Measurements from ENCODE around the gene YWHAE. TPM values are rescaled to one million over a fixed set of nuclear protein-coding genes. Genes with fewer than 3 reads are reported as not detected.
"Not testable (repeated sequence)": the region's sequence is repeated elsewhere in the genome, so short reads cannot be mapped to it uniquely, and the experiment has no call there.

Gene YWHAE
- 10 to 100 TPM; 45.9 to 53.5 (median 48.4) TPM for polyA plus RNA-seq

DNA sequence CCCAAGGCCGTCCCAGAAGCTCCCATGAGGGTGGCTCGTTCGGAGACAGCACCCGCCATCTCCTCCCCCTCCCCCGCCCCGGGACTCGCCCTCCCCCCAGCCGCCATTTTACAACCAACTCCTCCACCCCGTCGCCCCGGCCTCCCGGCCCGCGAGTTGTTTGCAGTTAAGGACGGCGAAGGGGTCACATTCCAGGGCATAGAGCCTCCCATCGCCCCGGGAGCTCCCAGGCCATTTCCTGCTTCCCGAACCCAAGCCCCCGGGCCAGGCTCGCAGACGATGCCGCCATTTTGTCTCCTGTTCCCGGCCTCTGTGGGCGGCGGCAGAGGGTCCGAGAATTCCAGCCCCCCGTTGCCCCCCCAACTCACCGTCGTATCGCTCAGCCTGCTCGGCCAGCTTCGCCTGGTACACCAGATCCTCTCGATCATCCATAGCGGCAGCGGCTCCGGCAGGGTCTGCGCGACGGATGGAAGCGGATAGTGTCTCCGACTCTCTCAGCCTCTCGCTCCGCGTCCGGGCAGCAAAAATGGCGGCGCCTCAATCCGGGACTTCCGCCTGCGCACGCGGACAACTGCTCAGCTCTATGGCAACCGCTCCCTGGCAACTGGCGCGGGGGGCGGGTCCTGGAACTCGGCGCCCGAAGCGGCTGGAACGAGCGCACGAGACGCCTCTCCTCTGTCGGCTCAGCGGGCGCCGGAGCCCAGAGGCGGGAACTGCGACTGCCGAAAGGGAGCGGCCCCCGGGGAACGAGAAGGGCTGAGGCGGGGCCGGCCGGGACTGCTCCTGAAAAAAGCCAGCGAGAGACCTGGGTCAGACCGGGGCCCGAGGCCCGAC lies at the start of gene YWHAE:
Gene YWHAE, minus strand, starts transcription at position 544 of the 834 bp plus-strand sequence. Its CDS starts 112 bp downstream, at position 432.
- Mint-ChIP-seq H3K27me3 (ENCODE audit: low read depth in 3 of 3) (peaks cover 9 to 17% (median 9%) of the 10 kb centered on the region in 3 donors), H3K36me3 (no peaks in the 10 kb centered on the region), H3K4me1 (peaks cover 38 to 41% of the 10 kb centered on the region in 2 donors), H3K4me3 (peak within 1 kb of the TSS; percentile 99 to 100 (median 99)), H3K9me3 (no peaks in the 10 kb centered on the region), H3K27ac (peak within 1 kb of the TSS; percentile 96 to 99 (median 98))
- peak; percentile 91 to 92 (median 92) for DNase-seq

DNA sequence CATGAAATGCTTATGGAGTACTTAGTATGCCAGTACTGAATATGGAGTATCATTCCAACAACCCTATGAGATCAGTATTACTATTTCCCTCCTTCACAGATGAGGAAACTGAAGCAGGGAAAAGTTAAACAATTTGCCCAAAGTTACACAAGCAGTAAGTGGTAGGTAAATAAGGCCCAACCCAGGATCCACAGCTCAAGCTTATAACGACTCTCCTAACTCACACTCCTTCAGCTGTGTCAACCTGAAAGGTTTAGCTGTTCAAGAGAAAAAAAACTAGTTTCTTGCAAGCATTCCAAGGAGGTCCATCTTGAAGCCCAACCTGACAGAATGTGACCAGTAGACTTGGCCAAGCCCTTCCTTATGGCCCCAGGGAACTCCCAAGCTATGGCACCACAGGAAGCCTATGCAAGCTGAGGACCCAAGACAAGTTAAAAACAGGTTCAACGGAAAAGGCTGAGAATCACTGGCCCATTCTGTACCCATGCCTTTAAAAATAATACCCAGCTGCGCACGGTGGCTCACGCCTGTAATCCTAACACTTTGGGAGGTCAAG lies 49.5 kb upstream of the YWHAE start:
- H3K9me3 Mint-ChIP-seq, result no peaks in the 10 kb centered on the region
- no peak overlapping the region for H3K4me3 Mint-ChIP-seq
- peaks cover 55 to 69% of the 10 kb centered on the region in 2 donors for H3K4me1 Mint-ChIP-seq
- H3K36me3 Mint-ChIP-seq, result peaks cover 0 to 4% (median 2%) of the 10 kb centered on the region in 3 donors
- H3K27ac Mint-ChIP-seq, result peak overlapping the region in 1 of 6 donors; percentile 22
- DNase-seq, result no peak
- peaks cover 0 to 2% (median 0%) of the 10 kb centered on the region in 3 donors for H3K27me3 Mint-ChIP-seq (ENCODE audit: low read depth in 3 of 3)

DNA sequence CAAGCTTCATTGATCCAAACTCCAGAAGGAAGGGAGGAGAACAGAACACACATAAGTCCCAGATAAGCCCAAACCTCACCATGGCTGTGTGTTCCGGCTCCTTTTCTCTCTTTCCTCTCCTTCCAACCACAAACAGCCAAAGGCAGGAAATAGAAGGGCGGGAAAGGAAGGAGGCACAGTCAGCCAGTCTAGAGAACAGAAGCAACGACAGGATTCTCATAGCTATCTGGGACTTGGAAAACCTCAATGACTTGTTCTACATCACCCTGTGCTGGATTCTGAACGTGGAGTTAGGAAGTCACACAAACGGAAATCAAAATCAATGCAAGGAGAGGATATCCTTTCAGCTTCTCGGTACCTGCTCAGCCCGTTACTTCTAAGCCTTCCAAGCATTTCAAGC lies 47.0 kb upstream of the YWHAE start:
- Mint-ChIP-seq H3K4me1 (peaks cover 37 to 45% of the 10 kb centered on the region in 2 donors), H3K27ac (peak overlapping the region in 2 of 6 donors; percentile 24 to 34), H3K4me3 (no peak overlapping the region), H3K9me3 (no peaks in the 10 kb centered on the region), H3K36me3 (peaks cover 0 to 2% (median 0%) of the 10 kb centered on the region in 3 donors), H3K27me3 (ENCODE audit: low read depth in 3 of 3) (peaks cover 0 to 1% (median 0%) of the 10 kb centered on the region in 3 donors)
- no peak for DNase-seq

DNA sequence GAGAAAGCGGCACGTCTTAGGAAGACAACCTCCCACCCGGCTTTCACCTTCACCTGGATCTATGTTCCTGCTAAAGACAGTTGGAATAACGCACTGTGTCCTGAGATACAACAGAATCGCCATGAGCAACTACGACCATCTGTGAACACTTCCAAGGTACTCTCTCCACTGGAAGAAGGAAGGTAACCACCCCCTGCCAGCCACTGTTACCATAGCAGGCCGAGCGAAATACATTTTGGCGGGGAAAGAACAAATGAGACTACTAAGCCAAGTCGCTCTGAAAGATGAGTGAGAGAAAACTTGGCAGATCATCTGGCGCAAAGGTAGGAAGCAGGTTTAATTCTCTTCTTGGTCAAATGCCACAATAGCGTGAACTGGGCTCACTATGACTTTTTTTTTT lies 46.2 kb upstream of the YWHAE start:
- DNase-seq, result no peak
- Mint-ChIP-seq H3K4me1 (peaks cover 37 to 42% of the 10 kb centered on the region in 2 donors), H3K36me3 (peaks cover 0 to 2% (median 0%) of the 10 kb centered on the region in 3 donors), H3K9me3 (no peaks in the 10 kb centered on the region), H3K27ac (peak overlapping the region in 1 of 6 donors; percentile 49), H3K4me3 (peak overlapping the region in 1 of 5 donors; percentile 33), H3K27me3 (ENCODE audit: low read depth in 3 of 3) (peaks cover 0 to 1% (median 0%) of the 10 kb centered on the region in 3 donors)

DNA sequence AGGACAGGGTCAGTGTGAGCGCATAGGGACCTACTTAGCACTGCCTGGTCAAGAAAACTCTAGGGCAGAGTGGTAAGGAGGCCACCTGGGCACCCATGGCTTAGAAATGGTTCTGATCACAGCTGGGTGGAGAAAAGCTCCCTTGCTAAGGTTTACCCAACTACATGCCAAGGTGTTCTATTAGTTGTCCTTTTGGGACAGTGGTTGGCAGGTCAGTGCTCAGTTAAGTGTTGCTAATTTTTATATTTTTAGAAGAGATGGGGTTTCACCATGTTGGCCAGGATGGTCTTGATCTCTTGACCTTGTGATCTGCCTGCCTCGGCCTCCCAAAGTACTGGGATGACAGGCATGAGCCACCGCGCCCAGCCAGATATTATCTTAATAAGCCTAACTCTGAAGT lies 45.7 kb upstream of the YWHAE start:
- H3K4me1 Mint-ChIP-seq, result peaks cover 37 to 42% of the 10 kb centered on the region in 2 donors
- H3K9me3 Mint-ChIP-seq, result not testable (repeated sequence)

DNA sequence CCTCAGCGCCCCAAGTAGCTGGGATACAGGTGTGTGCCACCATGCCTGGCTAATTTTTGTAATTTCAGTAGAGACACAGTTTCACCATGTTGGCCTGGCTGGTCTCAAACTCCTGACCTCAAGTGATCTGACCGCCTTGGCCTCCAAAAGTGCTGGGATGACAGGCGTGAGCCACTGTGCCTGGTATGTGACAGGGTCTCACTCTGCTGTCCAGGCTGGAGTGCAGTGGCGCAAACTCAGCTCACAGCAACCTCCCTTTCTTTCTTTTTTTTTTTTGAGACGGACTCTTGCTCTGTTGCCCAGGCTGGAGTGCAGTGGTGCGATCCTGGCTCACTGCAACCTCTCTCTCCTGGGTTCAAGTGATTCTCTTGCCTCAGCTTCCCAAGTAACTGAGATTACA lies 42.7 kb upstream of the YWHAE start:
- H3K4me3 Mint-ChIP-seq; DNase-seq; H3K9me3 Mint-ChIP-seq; H3K27ac Mint-ChIP-seq; H3K36me3 Mint-ChIP-seq; H3K27me3 Mint-ChIP-seq (ENCODE audit: low read depth in 3 of 3): not testable (repeated sequence)
- H3K4me1 Mint-ChIP-seq, result peaks cover 34 to 35% of the 10 kb centered on the region in 2 donors

More for the DNA sequence above, 45.7 kb upstream of the YWHAE start:
- not testable (repeated sequence) for H3K27me3 Mint-ChIP-seq (ENCODE audit: low read depth in 3 of 3); DNase-seq; H3K36me3 Mint-ChIP-seq; H3K4me3 Mint-ChIP-seq
- H3K27ac Mint-ChIP-seq, result peak overlapping the region in 1 of 6 donors; percentile 23

DNA sequence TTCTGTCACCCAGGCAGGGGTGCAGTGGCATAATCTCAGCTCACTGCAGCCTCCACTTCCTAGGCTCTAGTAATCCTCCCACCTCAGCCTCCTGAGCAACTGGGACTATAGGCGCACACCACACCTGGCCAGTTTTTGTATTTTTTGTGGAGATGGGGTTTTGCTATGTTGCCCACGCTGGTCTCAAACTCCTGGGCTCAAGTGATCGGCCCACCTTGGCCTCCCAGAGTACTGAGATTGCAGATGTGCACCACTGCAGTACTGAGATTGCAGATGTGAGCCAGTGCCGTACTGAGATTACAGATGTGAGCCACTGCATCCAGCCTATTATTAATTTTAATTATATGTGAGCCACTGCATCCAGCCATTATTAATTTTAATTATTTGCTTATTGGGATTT lies 42.2 kb upstream of the YWHAE start:
- Mint-ChIP-seq H3K4me1 (peaks cover 29 to 32% of the 10 kb centered on the region in 2 donors), H3K9me3 (no peaks in the 10 kb centered on the region)
- DNase-seq, result no peak

DNA sequence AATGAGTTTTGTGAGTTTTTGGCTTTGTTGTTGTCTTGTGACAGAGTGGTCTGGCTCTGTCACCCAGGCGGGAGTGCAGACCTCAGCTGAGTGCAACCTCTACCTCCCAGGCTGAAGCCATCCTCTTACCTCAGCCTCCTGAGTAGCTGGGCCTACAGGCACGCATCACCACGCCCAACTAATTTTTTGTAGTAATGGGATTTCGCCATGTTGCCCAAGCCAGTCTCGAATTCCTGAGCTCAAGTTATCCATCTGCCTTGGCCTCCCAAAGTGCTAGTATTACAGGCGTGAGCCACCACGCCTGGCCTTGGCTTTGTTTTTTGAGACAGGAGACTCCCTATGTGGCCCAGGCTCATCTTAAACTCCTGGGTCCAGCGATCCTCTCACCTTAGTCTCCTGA lies 40.9 kb upstream of the YWHAE start:
- Mint-ChIP-seq H3K9me3 (no peaks in the 10 kb centered on the region), H3K27ac (no peak overlapping the region), H3K36me3 (no peaks in the 10 kb centered on the region), H3K4me1 (peaks cover 16 to 22% of the 10 kb centered on the region in 2 donors), H3K4me3 (no peak overlapping the region), H3K27me3 (ENCODE audit: low read depth in 3 of 3) (no peaks in the 10 kb centered on the region)
- no peak for DNase-seq

More for the DNA sequence above, 42.2 kb upstream of the YWHAE start:
- Mint-ChIP-seq H3K27me3 (ENCODE audit: low read depth in 3 of 3) (no peaks in the 10 kb centered on the region), H3K4me3 (no peak overlapping the region), H3K36me3 (peaks cover 0 to 2% (median 0%) of the 10 kb centered on the region in 3 donors), H3K27ac (no peak overlapping the region)

DNA sequence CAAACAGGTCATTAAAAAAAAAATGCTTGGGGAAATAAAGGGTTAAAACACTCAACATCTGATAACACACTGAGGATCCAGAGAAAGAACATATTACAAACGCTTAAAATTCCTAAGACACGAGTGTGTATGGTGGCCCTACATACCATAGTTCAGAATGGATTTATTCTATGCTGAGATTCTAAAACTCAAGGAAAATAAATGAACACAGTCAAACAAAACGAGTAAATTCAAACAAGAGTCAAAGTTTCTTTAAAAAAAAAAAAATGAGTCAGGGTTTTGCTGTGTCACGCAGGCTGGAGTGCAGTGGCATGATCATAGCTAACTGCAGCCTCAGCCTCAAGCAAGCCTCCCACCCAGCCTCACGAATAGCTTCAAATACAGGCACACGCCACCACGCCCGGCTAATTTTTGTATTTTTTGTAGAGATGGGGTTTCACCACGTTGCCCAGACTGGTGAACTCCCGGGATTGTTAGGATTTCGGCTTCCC lies 38.6 kb upstream of the YWHAE start:
- H3K27ac Mint-ChIP-seq, result peak overlapping the region in 2 of 6 donors; percentile 5 to 49
- no peaks in the 10 kb centered on the region for H3K9me3 Mint-ChIP-seq

DNA sequence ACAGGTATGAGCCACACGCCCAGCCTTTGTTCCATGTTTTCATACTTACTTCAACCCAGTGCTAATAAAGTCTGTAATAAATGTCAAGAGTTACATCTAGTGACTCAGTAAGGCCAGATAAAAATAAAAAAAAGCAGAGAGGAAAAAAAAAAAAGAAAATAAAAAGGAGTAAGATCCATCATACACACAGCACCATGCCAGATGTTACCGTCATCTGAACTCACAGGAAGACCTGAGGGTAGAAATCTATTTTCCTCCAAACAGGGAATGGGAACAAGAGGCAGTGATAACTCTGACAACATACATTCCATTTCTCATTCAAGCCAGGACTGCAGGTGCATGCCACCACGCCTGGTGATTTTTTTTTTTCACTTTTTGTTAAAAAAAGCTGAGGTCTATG lies 35.3 kb upstream of the YWHAE start:
- no peaks in the 10 kb centered on the region for H3K9me3 Mint-ChIP-seq
- H3K27ac Mint-ChIP-seq, result peak overlapping the region in 2 of 6 donors; percentile 10 to 68
- H3K4me1 Mint-ChIP-seq, result peaks cover 21 to 25% of the 10 kb centered on the region in 2 donors
- peaks cover 9 to 19% (median 12%) of the 10 kb centered on the region in 3 donors for H3K36me3 Mint-ChIP-seq
- H3K27me3 Mint-ChIP-seq (ENCODE audit: low read depth in 3 of 3), result peaks cover 0 to 2% (median 0%) of the 10 kb centered on the region in 3 donors
- no peak overlapping the region for H3K4me3 Mint-ChIP-seq
- no peak for DNase-seq

More for the DNA sequence above, 38.6 kb upstream of the YWHAE start:
- DNase-seq, result no peak
- Mint-ChIP-seq H3K36me3 (peaks cover 0 to 9% (median 7%) of the 10 kb centered on the region in 3 donors), H3K4me1 (peaks cover 7 to 13% of the 10 kb centered on the region in 2 donors), H3K4me3 (no peak overlapping the region), H3K27me3 (ENCODE audit: low read depth in 3 of 3) (no peaks in the 10 kb centered on the region)

DNA sequence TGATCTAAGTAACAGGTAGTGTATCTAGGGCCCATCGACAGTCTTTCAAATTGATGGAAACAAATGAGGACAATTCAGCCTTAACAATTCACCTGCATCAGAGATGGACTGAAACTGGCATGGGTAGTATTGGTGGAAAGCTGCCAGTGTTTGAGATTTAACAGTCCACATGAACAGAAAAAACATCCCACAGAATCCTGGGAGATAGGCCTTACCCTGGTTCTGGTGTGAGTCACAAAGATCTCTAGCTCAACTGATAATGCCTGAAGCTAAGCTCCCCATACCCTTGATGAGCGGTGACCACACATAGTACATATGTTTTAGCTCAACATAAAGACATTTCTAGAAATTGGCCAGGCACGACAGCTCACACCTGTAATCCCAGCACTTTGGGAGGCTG lies 34.1 kb upstream of the YWHAE start:
- peaks cover 15 to 25% of the 10 kb centered on the region in 2 donors for H3K4me1 Mint-ChIP-seq
- no peak overlapping the region for H3K4me3 Mint-ChIP-seq
- H3K27ac Mint-ChIP-seq, result no peak overlapping the region
- H3K9me3 Mint-ChIP-seq, result no peaks in the 10 kb centered on the region
- peaks cover 0 to 2% (median 0%) of the 10 kb centered on the region in 3 donors for H3K27me3 Mint-ChIP-seq (ENCODE audit: low read depth in 3 of 3)
- peaks cover 9 to 22% (median 12%) of the 10 kb centered on the region in 3 donors for H3K36me3 Mint-ChIP-seq
- no peak for DNase-seq

DNA sequence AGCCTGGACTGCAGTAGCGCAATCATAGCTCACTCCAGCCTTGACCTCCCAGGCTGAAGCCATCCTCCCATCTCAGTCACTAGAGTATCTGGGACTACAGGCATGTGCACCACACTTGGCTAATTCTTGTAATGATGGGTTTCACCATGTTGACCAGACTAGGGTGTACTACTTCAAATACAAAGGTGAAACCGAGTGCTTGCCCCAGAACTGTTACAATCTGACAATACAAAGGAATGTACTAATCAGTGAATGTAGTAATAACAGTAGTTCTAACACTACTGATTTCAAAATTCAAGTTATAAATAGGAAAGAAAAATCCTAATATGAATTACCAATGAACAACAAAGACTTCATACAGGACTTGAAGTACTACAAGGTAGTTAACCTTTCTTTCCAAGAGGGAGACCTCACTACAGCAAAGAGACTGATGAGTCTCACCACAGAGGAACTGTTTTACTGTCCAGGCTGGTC lies 31.6 kb upstream of the YWHAE start:
- Mint-ChIP-seq H3K27me3 (ENCODE audit: low read depth in 3 of 3) (peaks cover 0 to 2% (median 0%) of the 10 kb centered on the region in 3 donors), H3K9me3 (no peaks in the 10 kb centered on the region)

DNA sequence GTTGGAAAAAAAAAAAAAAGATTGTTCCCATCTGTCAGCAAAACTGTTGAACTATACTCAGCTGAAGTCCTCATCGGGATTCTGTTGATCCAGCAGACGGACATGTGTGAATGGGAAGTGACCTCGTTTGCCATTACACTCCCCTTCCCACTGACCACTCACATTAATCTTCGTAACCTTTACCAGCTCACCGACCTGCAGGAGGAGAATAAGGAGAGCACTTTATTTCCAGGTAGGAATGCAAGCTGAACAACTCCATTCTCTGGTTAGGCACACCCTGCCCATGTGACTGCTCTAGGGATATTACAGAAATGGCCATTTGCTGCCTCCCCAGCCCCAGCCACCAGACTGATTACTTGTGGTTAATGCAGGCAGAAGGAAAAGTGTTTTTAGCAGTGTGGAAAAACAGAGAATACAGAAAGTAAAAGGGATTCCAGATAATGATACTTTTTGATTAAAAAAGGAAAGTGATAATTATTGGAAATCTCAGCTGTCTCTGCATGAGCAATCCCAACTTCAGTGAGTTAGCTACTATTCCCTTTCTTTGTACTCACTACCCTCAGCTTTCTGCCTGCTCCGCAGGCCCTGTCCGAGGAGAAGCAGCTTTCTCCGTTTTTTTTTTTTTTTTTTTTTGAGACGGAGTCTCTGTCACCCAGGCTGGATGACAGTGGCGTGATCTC lies 23.6 kb upstream of the YWHAE start:
- no peaks in the 10 kb centered on the region for H3K9me3 Mint-ChIP-seq
- no peak overlapping the region for H3K4me3 Mint-ChIP-seq
- H3K27ac Mint-ChIP-seq, result peak overlapping the region in 3 of 6 donors; percentile 26 to 60 (median 53)
- H3K36me3 Mint-ChIP-seq, result peaks cover 0 to 28% (median 3%) of the 10 kb centered on the region in 3 donors
- no peak for DNase-seq
- H3K27me3 Mint-ChIP-seq (ENCODE audit: low read depth in 3 of 3), result no peaks in the 10 kb centered on the region
- peaks cover 5 to 21% of the 10 kb centered on the region in 2 donors for H3K4me1 Mint-ChIP-seq

More for the DNA sequence above, 31.6 kb upstream of the YWHAE start:
- DNase-seq, result no peak
- H3K36me3 Mint-ChIP-seq, result peaks cover 9 to 23% (median 12%) of the 10 kb centered on the region in 3 donors
- H3K27ac Mint-ChIP-seq, result peak overlapping the region in 1 of 6 donors; percentile 53
- H3K4me1 Mint-ChIP-seq, result peaks cover 7 to 24% of the 10 kb centered on the region in 2 donors
- no peak overlapping the region for H3K4me3 Mint-ChIP-seq

All from immature natural killer cell (primary cell).